ENCODE results near the gene ETFB.

ETFB gene

GRCh38 chr19:51320280-51320657, 45.9 kb downstream of the ETFB start:
- in situ Hi-C loops (cut with MboI; ENCODE audit: low sequenced_read_pairs) = no loop called here
- no peaks in the 10 kb centered on the region for H3K9me3 ChIP-seq
- no peaks in the 10 kb centered on the region for H3K36me3 ChIP-seq (replicated peaks)
- peaks cover 9% of the 10 kb centered on the region for H3K27me3 ChIP-seq (ENCODE audit: low read depth)
- H3K4me1 ChIP-seq = no peaks in the 10 kb centered on the region
- no peak for DNase-seq (ENCODE audit: low spot score in 2 of 2)
- H3K4me3 ChIP-seq = no peak overlapping the region

DNA sequence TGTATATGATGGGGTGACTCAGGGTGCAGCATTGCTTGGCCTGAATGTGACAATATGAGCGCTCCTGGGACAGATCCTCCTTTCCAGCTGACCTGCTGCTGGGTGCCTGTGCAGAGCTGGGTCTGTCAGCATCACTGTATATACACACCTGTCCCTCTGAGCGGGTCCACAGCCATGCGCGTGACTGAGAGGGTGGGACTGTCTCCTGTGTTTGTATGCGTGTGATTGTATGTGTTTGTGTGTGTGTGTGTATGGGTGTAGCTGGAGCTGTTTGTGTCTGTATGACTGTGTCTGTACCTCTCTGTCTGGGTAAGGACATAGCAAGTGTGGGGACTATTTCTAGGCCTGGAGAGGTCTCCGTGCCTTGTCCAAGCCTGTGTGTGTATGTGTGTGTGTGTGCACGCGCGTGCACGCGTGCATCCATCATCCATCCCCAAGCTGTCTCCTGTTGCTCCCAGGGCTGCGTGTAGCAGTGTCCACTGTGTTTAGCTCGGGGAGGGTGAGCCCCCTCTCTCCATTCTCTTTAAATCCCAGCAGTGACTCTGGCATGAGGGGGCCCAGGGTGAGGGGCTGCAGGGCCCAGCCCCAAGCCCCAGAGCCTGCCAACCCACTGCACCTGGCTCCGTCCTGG, 46.4 kb downstream of the ETFB start:
- Histone ChIP-seq H3K36me3 (replicated peaks) (no peaks in the 10 kb centered on the region), H3K27me3 (ENCODE audit: low read depth) (peaks cover 9% of the 10 kb centered on the region), H3K4me3 (no peak overlapping the region), H3K4me1 (no peaks in the 10 kb centered on the region), H3K9me3 (no peaks in the 10 kb centered on the region)
- DNase-seq (ENCODE audit: low spot score in 2 of 2) = no peak
- in situ Hi-C loops (cut with MboI; ENCODE audit: low sequenced_read_pairs) = no loop called here

DNA sequence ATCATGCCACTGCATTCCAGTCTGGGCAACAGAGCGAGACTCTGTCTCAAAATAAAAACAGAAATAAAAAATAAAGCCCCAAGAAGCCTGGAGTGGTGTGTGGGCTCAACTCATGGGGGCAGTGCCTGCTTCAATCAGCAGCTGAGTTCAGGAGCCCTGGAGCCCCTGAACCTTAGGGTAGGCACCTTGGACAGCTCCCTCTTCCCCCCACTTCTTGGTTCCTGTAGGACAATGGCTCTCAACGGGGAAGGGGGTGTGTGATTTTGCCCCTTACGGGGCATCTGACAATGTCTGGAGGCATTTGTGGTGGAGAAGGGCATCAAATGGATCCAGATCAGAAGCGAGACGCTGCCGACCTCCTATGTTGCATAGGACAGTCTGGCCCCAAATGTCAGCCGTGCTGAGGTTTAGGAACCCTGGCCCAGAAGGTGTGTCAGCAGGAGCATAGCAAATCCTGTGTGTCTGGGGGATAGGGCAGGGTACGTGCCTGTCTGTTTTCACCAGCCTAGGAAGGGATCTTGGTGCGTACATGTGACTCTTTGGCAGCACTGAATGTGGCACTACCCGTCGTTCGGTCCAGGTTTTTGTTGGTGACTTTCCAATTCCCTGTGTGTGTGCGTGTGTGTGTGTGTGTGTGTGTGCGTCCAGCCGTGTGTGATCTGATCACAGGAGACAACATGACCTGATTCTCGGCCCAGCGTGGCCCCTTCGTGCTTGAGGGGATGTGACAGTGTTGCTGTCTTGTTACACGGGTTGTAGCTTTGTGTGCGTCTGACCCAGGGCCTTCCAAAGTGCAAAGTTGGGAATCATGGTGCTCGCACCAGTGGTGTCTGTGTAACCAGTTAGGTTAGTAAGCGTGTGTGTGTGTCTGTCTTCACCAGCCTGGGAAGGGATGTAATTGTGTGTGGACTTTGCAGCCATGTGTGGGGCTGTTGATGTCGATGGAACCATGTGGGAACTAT, 47.2 kb downstream of the ETFB start:
- Histone ChIP-seq H3K4me1 (no peaks in the 10 kb centered on the region), H3K9me3 (no peaks in the 10 kb centered on the region), H3K27me3 (ENCODE audit: low read depth) (peaks cover 6% of the 10 kb centered on the region), H3K4me3 (no peak overlapping the region), H3K36me3 (replicated peaks) (no peaks in the 10 kb centered on the region)
- DNase-seq (ENCODE audit: low spot score in 2 of 2) = no peak
- in situ Hi-C loops (cut with MboI; ENCODE audit: low sequenced_read_pairs) = no loop called here

DNA sequence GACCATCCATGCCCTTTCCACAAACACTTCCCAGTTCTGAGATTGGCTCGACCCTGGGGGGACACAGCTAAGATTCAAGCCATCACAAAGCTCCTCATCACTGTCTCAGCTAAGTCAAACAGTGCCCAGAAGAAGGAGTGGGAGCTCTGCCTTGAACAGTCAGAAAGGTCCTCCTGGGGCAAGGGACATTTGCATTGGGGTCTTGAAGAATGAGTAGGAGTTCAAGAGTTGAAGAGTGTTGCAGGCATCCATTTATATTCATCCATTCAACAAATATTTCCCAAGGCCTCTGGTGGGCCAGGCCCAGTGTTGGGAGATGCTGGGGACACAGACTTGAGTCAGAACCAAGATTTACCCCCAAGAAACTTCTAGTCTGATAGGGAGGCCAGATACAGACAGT, 48.2 kb downstream of the ETFB start:
- Histone ChIP-seq H3K4me1 (no peaks in the 10 kb centered on the region), H3K27me3 (ENCODE audit: low read depth) (no peaks in the 10 kb centered on the region), H3K4me3 (no peak overlapping the region), H3K36me3 (replicated peaks) (no peaks in the 10 kb centered on the region), H3K9me3 (no peaks in the 10 kb centered on the region)
- in situ Hi-C loops (cut with MboI; ENCODE audit: low sequenced_read_pairs) = no loop called here
- no peak for DNase-seq (ENCODE audit: low spot score in 2 of 2)

- no peak for DNase-seq (ENCODE audit: low spot score in 2 of 2)
- H3K4me3 ChIP-seq = no peak overlapping the region
- in situ Hi-C loops (cut with MboI; ENCODE audit: low sequenced_read_pairs) = no loop called here
- no peaks in the 10 kb centered on the region for H3K9me3 ChIP-seq
- H3K36me3 ChIP-seq (replicated peaks) = no peaks in the 10 kb centered on the region
- H3K4me1 ChIP-seq = no peaks in the 10 kb centered on the region
- H3K27me3 ChIP-seq (ENCODE audit: low read depth) = no peaks in the 10 kb centered on the region
These were observed 48.8 kb downstream of the ETFB start for GRCh38 chr19:51317376-51317775.

DNA sequence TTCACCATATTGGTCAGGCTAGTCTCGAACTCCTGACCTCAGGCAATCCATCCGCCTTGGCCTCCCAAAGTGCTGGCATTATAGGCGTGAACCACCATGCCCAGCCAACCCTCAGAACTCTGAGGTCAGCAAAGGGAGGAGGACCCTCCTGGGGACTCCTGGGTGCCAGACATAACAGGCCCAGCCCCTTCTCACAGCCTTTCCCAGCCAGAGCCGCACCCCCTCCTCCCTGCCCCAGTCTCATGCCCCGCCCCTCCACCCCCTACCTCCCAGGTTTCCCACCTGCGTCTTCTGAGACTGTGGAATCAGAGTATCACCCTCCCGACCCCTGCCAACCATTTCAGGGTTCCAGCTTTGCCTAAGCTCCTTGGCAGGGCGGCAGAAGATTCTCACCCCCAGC, 49.5 kb downstream of the ETFB start:
- Histone ChIP-seq H3K27me3 (ENCODE audit: low read depth) (no peaks in the 10 kb centered on the region), H3K9me3 (no peaks in the 10 kb centered on the region), H3K36me3 (replicated peaks) (no peaks in the 10 kb centered on the region), H3K4me1 (no peaks in the 10 kb centered on the region), H3K4me3 (no peak overlapping the region)
- no peak for DNase-seq (ENCODE audit: low spot score in 2 of 2)
- in situ Hi-C loops (cut with MboI; ENCODE audit: low sequenced_read_pairs) = no loop called here

DNA sequence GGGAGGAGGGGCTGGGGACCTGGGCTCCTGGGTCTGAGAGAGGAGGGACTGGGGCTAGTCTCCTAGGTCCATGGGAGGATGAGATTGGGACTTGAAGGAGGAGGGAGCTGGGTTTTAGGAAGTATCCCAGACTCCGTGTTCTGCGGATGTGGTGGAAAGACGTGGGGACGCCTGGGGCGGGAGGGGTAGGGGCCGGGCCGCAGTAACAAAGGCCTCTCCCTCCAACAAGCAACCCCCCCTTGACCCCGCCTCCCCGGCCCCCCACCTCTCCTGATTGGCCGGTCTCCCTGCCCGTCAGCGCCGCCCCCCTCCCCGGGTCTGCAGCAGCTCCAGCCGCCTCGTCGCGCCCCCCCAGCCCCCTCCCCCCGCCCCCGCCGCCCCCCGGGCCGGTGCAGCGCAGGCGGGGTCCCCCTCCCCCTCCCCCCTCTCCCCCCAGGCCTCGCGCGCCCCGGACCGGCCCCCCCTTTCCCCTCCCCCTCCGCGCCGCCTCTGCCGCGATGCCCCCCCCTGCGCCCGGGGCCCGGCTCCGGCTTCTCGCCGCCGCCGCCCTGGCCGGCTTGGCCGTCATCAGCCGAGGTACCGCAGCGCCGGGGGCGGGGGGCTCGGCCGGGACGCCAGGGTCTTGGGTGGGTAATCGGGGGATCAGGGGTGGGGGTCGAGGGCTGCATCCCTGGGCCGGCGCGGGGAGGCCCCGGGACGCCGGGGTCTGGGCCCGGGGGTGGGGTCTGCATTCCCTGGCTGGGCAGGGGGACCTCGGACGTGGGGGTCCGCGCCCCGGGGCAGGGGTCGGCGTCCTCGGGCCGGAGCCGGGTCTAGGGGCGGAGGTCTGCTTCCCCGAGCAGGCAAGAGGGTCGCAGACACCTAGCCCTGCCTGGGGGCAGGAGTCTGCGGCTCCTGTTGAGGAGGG, 54.6 kb downstream of the ETFB start, which contains the start of gene IGLON5:
IGLON5 (plus strand) TSS at position 294 of the 907 bp plus-strand sequence; CDS start at position 498, 204 bp downstream.
- peak in 1 of 2 experiments; percentile 21 for DNase-seq (ENCODE audit: low spot score in 2 of 2)
- Histone ChIP-seq H3K9me3 (no peaks in the 10 kb centered on the region), H3K27me3 (ENCODE audit: low read depth) (no peaks in the 10 kb centered on the region), H3K4me1 (no peaks in the 10 kb centered on the region), H3K4me3 (no peak within 1 kb of the TSS), H3K36me3 (replicated peaks) (no peaks in the 10 kb centered on the region)
- in situ Hi-C loops (cut with MboI; ENCODE audit: low sequenced_read_pairs) = no loop called here

DNA sequence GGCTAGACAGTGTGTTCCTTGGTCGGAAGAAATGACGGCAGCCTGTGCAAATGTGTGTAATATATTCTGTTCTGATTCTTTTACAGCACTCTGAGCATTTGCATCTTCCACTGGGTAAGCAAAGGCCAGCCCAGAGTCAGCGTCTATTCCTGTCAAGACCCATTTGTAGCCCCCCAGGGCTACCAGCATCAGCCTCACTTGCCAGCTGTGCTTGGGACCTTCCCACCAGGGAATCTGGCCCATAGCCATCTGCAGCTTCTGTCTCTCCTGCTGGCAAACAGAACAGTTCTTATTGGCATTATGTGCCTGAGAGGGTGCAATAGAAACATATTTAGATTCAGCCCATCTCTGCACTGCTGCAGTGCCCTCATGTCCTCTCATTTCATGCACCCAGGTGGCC, 60.7 kb downstream of the ETFB start:
- H3K27me3 ChIP-seq (ENCODE audit: low read depth) = no peaks in the 10 kb centered on the region
- no peak for DNase-seq (ENCODE audit: low spot score in 2 of 2)
- no peaks in the 10 kb centered on the region for H3K36me3 ChIP-seq (replicated peaks)
- H3K4me1 ChIP-seq = no peaks in the 10 kb centered on the region
- H3K9me3 ChIP-seq = no peaks in the 10 kb centered on the region
- in situ Hi-C loops (cut with MboI; ENCODE audit: low sequenced_read_pairs) = no loop called here
- H3K4me3 ChIP-seq = no peak overlapping the region

DNA sequence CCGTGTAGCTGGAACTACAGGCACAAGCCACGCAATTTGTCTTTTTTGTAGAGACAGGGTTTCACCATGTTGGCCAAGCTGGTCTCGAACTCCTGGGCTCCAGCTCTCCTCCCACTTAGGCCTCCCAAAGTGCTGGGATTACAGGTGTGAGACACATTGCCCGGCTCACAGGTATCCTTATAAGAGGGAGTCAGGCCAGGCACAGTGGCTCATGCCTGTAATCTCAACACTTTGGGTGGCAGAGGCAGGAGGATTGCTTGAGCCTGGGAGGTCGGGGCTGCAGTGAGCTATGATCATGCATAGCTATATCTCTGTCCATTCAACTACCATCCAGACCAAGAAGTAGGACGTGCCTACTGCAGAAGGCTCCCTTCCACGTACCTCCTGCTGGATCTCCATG, 64.9 kb downstream of the ETFB start:
- Histone ChIP-seq H3K4me3 (no peak overlapping the region), H3K4me1 (no peaks in the 10 kb centered on the region), H3K27me3 (ENCODE audit: low read depth) (no peaks in the 10 kb centered on the region), H3K9me3 (no peaks in the 10 kb centered on the region), H3K36me3 (replicated peaks) (no peaks in the 10 kb centered on the region)
- DNase-seq (ENCODE audit: low spot score in 2 of 2) = no peak
- in situ Hi-C loops (cut with MboI; ENCODE audit: low sequenced_read_pairs) = no loop called here

GRCh38 chr19:51297406-51297805, 68.8 kb downstream of the ETFB start:
- Histone ChIP-seq H3K27me3 (ENCODE audit: low read depth) (no peaks in the 10 kb centered on the region), H3K36me3 (replicated peaks) (no peaks in the 10 kb centered on the region), H3K4me1 (no peaks in the 10 kb centered on the region), H3K4me3 (no peak overlapping the region), H3K9me3 (no peaks in the 10 kb centered on the region)
- in situ Hi-C loops (cut with MboI; ENCODE audit: low sequenced_read_pairs) = no loop called here
- no peak for DNase-seq (ENCODE audit: low spot score in 2 of 2)

GRCh38 chr19:51296336-51297093, 69.7 kb downstream of the ETFB start:
- H3K9me3 ChIP-seq = no peaks in the 10 kb centered on the region
- no peaks in the 10 kb centered on the region for H3K4me1 ChIP-seq
- no peak for DNase-seq (ENCODE audit: low spot score in 2 of 2)
- in situ Hi-C loops (cut with MboI; ENCODE audit: low sequenced_read_pairs) = no loop called here
- H3K27me3 ChIP-seq (ENCODE audit: low read depth) = no peaks in the 10 kb centered on the region
- no peak overlapping the region for H3K4me3 ChIP-seq
- no peaks in the 10 kb centered on the region for H3K36me3 ChIP-seq (replicated peaks)

GRCh38 chr19:51295382-51296126, 70.6 kb downstream of the ETFB start:
- no peak for DNase-seq (ENCODE audit: low spot score in 2 of 2)
- Histone ChIP-seq H3K4me1 (no peaks in the 10 kb centered on the region), H3K9me3 (no peaks in the 10 kb centered on the region), H3K36me3 (replicated peaks) (no peaks in the 10 kb centered on the region), H3K4me3 (no peak overlapping the region), H3K27me3 (ENCODE audit: low read depth) (no peaks in the 10 kb centered on the region)
- in situ Hi-C loops (cut with MboI; ENCODE audit: low sequenced_read_pairs) = no loop called here

All from HAP-1 (cell line).